C4-2B (cell line): Measurements from ENCODE around the gene DCDC2C.

Source experiments
- CTCF ChIP-seq: fragments of 450-650 bp; conservative IDR thresholded peaks from 2 replicates; pipeline ENCODE4 v1.5.1; 2017; ENCODE audit warnings: mild to moderate bottlenecking
- ZFX ChIP-seq: fragments of 450-650 bp; IDR thresholded peaks from 2 replicates; pipeline ENCODE4 v1.6.1; 2017

GRCh38 chr2:3736112-3736511 lies 32.7 kb downstream of the DCDC2C start:
- TF ChIP-seq CTCF (no peak), ZFX (no peak)
